D341Med (cell line): Measurements from ENCODE around the gene ALG9.
A peak's percentile ranks its signal among the peaks of the same experiment; 100 is the strongest.
"Not testable (repeated sequence)": the region's sequence is repeated elsewhere in the genome, so short reads cannot be mapped to it uniquely, and the experiment has no call there.

Experiments used
- DNase-seq: peaks from one replicate; pipeline ENCODE4 v3.0.0; 2012; ENCODE audit warnings: low spot score

Gene ALG9, protein sequence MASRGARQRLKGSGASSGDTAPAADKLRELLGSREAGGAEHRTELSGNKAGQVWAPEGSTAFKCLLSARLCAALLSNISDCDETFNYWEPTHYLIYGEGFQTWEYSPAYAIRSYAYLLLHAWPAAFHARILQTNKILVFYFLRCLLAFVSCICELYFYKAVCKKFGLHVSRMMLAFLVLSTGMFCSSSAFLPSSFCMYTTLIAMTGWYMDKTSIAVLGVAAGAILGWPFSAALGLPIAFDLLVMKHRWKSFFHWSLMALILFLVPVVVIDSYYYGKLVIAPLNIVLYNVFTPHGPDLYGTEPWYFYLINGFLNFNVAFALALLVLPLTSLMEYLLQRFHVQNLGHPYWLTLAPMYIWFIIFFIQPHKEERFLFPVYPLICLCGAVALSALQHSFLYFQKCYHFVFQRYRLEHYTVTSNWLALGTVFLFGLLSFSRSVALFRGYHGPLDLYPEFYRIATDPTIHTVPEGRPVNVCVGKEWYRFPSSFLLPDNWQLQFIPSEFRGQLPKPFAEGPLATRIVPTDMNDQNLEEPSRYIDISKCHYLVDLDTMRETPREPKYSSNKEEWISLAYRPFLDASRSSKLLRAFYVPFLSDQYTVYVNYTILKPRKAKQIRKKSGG

DNA sequence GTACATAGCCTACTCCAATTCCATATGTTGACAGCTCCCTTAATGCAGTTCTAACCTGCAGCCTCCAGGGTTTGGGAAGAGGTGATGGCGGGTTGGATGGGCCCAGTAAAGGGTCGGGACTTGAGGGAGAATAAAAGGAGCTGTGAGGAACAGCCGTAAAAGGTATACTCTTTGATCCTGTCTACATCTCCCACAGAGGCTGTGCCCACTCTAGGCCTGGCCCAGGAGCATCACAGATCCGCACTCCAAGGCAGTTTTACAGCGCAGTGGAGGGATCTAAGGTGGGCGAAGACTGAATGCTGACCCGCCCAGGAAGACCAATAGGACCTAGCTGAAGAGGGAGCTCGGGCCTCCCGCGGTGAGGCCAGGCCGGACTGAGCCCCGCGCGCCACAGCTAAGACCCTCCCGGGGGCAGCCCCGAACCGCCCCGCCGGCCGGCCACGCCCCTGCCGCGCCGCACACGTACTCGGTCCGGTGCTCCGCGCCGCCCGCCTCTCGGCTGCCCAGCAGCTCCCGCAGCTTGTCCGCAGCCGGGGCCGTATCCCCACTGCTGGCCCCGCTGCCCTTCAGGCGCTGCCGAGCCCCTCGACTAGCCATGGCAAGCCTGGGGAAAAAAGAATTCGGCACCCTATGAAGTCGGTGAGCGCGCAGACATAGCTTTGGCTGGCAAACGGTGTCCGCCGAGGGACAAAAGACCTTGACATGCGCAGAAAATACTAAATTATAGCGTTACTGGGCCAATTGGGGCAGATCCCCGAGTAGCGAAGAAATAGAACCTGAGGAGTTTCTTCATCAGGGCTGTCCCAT, at the start of gene ALG9:
TSS of gene ALG9 (minus strand) at position 696 of the 807 bp plus-strand sequence. CDS start at position 597, 99 bp downstream.
- DNase-seq, result peak; percentile 92

DNA sequence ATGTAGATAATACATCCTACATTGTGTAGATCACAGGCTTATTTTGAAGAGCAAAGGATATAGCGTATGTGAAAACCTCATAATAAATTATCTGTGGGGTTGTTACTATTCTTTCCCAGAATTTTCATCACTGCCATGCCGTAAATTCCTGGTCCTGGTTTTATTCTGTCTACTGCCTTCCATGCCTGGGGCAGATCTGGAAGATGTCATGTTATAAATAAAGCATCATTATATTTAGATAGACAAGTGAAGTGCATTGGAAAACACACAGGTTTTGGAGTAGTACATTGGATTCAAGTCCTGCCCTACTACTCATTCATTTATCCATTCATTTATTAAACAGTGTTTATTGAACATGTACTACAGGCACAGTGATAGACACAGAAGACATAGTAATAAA, 49.5 kb upstream of the ALG9 start:
- no peak for DNase-seq

DNA sequence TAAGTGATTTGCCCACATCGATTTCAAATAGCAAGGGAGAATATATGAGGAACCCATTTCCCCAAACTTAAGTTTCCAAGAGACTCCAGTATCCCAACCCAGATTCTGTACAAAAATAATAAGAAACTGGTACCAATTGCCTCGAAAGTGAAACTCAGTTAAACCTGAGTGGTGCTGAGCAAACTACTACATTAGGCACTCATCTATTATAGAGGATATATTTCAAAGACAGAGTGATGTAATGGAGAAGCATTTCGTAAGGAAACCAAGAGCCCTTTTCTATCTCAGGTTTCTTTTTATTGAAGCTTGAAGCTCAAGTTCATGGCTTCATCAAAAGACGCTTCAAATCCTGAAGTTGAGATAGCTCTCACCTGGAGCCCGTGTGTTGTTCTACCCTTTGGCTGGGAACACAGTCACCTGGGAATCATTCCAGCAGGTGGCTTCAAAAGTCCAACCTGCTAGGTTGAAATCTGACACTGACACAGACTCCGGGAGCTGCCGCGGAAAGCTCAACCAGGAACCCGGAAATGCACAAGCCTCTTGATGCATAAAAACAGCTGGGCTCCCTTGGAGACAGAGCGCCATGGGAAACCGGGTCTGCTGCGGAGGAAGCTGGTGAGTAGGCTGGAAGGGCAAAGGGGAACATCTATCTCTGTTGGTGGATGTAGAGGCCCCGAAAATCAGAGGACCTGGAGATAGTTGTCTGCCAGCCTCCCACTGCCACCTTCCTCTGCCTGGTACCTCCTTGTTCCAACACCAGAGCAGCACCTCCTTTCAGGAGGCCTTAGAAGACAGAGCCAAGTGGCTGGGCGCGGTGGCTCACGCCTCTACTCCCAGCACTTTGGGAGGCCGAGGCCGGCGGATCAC, 47.2 kb upstream of the ALG9 start, which contains the start of gene C11orf52:
TSS of gene C11orf52 (plus strand) at position 524 of the 867 bp plus-strand sequence. CDS start at position 584, 60 bp downstream.
- no peak for DNase-seq

DNA sequence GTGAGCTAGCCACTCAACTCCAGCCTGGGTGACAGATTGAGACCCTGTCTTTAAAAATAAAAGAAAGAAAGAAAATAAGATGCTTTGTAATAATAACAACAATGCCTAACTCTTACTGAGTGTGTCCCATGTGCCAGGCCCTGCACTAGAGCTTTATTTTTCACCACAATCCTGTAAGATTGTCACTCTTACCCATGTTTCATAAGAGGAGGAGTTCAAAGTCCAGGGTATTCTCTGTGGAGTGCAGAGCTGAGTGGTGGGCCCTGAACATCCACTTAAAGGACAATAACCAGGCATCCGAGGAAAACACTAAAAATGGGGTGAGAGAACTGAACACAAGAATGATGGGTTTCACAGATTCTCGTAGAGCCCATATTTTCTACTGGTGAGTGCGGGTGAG, 46.4 kb upstream of the ALG9 start:
- DNase-seq, result no peak

DNA sequence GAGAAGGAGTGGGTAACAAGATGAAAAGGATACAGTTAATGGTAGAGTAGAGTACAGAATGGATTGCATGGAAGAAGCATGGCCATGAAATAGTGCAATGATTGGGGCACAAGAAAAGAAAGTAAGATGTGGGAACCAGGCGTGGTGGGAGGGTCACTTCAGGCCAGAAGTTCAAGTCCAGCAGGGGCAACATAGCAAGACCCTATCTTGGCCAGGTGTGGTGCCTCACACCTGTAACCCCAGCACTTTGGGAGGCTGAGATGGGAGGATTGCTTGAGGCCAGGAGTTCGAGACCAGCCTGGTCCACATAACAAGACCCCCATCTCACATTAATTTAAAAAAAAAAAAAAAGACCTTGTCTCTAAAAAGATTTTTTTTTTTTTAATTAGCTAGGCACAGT, 45.9 kb upstream of the ALG9 start:
- no peak for DNase-seq

DNA sequence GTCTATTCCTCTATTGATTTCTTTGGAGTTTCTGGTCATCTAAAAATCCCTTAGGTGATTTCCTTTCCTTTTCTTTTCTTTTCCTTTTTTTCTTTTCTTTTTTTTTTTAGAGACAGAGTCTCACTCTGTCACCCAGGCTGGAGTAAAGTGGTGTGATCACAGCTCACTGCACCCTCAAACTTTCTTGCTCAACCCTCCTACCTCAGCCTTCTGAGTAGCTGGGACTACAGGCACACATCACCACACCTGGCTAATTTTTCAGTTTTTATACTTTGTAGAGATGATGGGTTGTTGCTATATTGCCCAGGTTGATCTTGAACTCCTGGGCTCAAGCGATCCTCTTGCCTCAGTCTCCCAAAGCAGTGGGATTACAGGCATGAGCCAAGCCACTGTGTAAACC, 45.4 kb upstream of the ALG9 start:
- DNase-seq, result no peak

DNA sequence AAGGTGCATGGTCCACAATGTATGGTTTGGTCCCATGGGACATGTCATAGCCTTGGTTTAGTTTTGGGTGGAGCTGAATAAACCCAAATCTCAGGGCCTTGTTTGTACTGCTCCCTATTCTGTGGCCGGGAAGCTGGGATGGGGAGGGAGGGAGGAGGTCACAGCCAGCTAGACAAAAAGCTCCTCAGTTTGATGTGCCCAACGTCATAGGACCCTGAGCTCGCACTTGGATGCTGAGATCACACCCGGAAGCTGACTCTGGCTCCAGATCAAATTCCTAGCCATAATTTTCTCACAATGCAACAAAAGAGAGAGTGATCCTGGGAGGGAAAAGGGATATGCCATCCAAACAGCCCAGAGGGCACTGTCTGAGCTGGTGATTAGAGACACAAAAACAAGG, 42.6 kb upstream of the ALG9 start:
- DNase-seq, result no peak

DNA sequence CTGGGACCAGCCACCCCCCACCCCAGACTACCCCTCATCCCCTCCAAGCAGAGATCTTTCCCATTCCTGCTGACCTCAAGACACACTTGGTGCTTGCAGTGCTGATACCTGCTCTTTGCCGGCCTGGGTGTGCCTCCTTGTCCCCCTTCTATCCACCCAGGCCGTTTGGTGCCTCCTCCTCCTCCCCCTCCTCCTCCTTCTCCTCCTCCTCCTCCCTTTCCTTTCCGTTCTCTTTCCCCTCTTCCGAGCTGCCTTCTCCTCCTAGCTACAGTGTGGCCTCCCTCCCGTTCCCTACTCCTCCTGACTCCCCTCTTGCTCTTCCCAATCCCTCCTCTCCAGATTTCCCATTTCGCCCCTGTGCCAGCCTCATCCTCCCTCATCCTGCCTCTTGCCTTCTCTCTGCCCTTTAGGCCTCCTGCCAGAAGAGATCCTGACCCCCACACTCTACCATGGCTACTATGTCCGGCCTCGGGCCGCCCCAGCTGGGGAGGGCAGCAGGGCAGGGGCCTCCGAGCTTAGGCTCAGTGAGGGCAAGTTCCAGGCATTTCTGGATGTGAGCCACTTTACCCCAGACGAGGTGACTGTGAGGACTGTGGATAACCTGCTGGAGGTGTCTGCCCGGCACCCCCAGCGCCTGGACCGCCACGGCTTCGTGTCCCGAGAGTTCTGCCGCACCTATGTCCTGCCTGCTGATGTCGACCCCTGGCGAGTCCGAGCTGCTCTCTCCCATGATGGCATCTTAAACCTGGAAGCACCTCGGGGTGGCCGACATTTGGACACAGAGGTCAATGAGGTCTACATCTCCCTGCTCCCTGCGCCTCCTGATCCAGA, 41.9 kb upstream of the ALG9 start:
- DNase-seq, result no peak

DNA sequence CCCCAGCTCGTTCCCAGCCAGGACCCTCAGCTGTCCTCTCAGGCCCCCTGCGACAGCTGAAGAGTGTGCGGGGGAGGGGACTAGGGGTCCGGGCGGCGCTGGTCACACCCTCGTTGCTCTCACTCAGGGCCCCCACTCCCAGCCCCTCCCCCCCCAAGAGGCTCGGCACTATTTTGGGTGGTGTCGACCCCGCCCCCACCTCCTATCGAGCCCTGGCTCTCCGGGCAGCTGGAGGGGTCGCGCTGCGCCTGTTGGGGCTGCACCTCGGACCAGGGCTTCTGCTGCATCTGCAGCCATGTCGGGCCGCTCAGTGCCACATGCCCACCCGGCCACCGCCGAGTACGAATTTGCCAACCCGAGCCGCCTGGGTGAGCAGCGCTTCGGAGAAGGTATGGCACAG, 41.2 kb upstream of the ALG9 start, which contains the start of gene HSPB2:
TSS of gene HSPB2 (plus strand) at position 200 of the 400 bp plus-strand sequence. CDS start at position 296, 96 bp downstream.
- no peak for DNase-seq

DNA sequence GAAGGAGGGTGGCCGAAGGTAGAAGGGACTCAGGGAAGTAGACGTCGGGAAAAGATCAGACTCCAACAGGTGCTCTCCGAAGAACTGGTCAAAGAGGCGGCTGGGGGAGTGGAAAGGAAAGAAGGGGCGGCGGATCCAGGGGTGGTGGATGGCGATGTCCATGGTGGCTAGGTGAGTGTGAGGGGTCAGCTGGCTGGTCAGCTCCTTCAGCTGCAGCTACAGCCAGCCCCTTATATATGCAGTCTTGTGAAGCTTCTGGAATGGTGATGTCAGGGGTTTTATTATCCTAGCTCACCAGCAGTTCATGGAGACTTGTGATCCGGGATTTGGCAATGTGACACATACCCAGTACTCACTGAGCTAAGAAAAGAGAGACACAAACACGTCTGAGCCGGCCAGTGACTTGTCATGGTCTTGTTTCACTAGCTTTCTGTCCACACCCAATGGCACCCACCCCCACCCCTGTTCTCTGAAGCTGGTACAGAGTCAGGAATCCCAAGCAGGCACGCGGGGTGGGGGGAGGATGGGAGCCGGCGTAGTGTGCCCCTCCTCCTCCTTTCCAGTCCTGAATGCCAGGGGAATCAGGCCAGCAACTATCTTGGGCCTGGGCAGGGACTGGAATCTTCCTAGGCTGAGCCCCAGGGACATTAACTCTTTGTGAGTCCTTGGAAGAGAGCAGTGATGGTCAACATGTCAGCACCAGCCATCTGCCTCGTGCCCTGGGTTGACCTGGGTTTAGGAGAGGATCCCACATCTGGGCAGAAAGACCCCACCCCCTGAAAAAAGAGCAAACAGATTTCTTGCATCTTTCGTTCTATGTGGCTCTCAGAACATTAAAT, 40.4 kb upstream of the ALG9 start, which contains the start of gene CRYAB:
TSS of gene CRYAB (minus strand) at position 208 of the 839 bp plus-strand sequence. CDS start at position 162, 46 bp downstream.
- no peak for DNase-seq

DNA sequence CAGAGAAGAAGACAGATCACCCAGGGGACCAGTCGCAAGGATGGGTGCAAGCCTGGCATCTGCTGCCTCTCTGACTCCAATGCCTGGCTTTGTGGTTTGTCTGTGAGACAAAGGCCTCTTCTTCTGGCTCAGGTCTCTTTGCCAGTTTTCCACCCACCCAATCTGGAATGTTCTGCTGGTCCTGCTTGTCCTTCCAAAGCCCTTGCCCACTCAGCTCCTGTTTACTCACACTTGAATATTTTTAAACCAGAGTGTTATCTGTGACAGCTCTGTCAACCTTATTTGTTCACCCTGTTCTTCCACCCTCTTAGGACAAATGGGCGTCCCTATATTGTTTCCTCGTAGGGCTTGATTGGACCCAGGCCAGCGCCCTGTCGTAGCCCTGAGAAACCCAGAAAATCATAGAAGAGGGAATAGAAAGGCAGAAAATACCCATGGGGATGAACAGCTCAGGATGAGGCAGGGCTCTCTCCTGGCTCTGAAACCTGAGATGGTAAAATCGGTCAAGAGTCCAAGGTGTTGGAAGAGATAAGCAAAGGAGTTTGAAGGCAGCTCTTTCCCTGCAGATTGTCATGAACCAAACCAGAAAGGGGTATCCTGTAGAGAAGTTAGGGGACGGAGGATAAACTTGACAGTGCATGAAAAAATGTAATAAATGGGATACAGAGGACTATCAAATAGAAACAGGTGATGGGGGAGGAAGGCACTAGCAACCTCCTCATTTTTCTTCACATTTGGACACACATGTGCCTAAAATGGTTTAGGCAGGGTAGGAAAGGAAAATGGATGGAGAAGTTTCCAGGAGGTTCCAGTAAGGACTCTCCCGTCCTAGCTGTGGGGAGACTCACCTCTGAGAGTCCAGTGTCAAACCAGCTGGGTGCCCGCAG, 39.5 kb upstream of the ALG9 start:
- no peak for DNase-seq

DNA sequence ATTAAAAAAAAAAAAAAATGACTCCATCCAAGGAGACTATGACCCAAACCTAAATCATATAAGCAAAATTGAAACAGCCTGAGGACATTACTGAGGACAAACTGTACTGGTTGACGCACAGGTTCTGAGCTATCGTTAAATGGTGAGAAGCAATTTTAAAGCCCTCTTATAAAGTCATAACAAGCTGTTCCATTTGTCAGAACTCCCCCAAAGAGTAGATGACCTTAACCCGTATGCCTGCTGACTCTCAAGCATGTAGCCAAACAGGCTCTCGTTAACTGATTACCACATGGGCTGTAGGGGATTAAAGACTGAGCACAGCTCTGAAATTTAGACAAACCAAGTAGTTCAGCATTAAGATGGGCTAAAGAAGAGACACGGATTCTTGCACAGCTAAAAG, 38.0 kb upstream of the ALG9 start:
- DNase-seq, result no peak

DNA sequence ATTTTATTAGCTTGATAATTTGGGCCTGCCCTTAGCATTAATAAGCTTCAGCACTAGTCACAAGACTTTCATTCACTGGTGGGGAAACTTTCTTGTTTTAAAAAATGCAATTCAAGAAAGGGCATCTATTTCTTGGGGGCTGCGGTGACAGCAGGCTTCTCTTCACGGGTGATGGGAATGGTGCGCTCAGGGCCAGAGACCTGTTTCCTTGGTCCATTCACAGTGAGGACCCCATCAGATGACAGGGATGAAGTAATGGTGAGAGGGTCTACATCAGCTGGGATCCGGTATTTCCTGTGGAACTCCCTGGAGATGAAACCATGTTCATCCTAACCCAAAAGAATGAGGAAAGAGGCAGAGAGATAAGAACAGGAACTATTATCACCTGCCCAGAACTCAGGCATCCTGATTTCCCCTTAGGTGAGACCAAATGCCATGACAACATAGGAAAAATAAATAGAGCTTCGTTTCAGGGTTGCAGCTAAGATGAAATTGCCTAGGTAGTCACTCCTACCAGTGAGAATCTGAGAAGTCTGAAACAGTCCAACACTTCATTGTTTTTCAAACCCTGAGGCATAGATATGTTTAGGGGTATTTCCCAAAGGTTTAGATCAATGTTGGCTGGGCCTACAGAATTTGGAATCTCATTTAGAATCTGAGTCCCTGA, 37.4 kb upstream of the ALG9 start:
- no peak for DNase-seq

DNA sequence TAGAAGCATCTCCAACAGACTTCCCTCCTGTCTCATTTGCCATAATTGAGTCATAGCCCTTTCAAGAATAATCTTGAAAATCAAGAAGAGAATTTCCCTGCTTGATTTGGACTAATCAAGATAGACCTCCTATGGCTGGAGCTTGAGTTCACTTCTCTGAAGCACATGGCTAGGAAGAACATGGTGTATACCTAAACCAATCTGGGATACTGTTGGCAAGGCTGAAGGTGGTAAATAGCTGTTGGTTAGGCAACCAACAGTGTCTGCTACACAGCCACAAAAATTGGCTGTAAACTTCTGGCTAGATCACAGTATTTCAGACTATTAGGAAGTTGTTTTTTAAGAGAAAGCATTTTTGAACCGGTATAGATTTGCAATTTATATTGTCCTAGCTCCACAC, 35.3 kb upstream of the ALG9 start:
- DNase-seq, result no peak

DNA sequence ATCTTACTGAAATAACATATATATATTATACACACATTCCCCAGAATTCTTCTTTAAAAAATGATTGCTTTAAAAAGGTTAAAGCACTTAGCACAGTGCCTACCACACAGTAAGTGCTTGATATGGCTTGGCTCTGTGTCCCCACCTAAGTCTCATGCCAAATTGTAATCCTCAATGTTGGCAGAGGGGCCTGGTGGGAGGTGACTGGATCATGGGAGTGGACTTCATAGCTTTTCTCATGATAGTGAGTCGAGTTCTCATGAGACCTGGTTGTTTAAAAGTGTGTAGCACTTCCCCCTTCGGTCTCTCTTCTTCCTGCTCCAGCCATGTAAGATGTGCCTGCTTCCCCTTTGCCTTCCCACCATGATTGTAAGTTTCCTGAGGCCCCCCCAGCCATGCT, 34.0 kb upstream of the ALG9 start:
- no peak for DNase-seq

DNA sequence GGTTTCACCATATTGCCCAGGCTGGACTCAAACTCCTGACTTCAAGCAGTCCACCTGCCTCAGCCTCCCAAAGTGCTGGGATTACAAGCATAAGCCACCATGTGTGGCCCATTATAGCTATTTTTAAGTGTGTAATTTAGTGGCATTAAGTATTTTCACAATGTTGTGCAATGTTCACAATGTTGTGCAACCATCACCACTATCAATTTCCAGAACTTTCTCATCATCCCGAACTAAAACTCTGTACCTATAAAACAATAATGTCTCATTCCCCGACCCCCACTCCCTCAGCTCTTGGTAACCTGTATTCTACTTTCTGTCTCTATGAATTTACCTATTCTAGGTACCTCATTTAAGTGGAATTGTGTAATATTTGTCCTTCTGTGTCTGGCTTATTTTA, 15.5 kb upstream of the ALG9 start:
- DNase-seq, result no peak

DNA sequence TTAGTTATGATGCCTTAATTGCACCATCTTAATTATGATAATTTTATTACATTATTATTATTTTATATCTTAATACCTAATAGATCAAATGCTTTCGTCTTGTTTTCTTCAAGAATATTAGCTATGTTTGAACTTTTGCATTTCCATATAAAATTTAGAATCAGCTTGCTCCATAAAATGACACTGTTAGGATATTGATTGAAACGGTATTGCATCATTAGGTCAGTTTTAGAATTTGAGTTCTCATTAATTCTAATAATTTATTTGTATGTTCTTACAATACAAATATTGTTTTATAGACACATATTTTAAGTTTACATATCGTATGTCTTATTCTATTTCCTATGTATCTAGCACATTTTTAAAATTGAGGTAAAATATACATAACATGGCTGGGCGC, 14.7 kb upstream of the ALG9 start:
- no peak for DNase-seq

DNA sequence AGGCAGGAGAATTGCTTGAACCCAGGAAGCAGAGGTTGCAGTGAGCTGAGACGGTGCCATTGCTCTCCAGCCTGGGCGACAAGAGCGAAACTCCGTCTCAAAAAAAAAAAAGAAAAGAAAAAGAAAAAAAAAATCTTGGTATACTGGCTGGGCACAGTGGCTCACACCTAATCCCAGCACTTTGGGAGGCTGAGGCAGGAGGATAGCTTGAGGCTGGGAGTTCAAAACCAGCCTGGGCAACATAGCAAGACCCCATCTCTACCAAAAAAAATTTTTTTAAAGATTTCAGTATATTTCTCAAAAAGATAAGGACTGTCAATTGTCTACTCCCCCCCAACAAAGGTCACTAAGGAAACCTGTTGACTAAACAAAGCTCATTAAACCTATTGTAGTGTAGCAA, 13.7 kb upstream of the ALG9 start:
- DNase-seq, result not testable (repeated sequence)
